CD4-positive, alpha-beta T cell (primary cell): ENCODE results near the gene LEKR1. TPM values are rescaled to one million over a fixed set of nuclear protein-coding genes. Genes with fewer than 3 reads are reported as not detected.

Experiments
- ATAC-seq: fragments of 200-7000 bp; cut with Tn5 transposase; one replicate; pipeline ENCODE4 v1.10.0; 2022; ENCODE audit warnings: mild to moderate bottlenecking; ENCODE audit not compliant: poor library complexity
- CTCF ChIA-PET: fragments of 350-600 bp; sonication (Branson Sonifier 250); formaldehyde crosslinking; loops from one replicate; lab custom pipeline; 2021; ENCODE audit warnings: antibody characterized with exemption, inconsistent platforms; lab: Charles Lee
- POLR2A ChIA-PET: fragments of 350-600 bp; sonication (Branson Sonifier 250); formaldehyde crosslinking; loops from one replicate; lab custom pipeline; 2021; ENCODE audit warnings: antibody characterized with exemption, inconsistent platforms; lab: Charles Lee
- DNase-seq, 14 experiments: peaks; one replicate each; pipeline ENCODE4 v3.0.0-alpha.2; 2013 to 2020; ENCODE audit warnings: mixed read lengths in 2 of 14
- H3K27ac ChIP-seq, 2 donors: one replicate each; pipeline versions ENCODE4 v1.5.1 to v1.7.0; 2013; ENCODE audit warnings: low read length in 2 of 2, low read depth in 1 of 2, mild to moderate bottlenecking in 1 of 2
- H3K27me3 ChIP-seq, 2 experiments: 1 replicate in 1 of 2; 2 replicates in 1 of 2; pipeline versions ENCODE4 v1.6.1 to v1.7.0; 2013; ENCODE audit warnings: low read length in 2 of 2, control low read depth in 1 of 2, mild to moderate bottlenecking in 1 of 2, moderate library complexity in 1 of 2; ENCODE audit not compliant: insufficient read depth in 2 of 2, control insufficient read depth in 1 of 2
- H3K36me3 ChIP-seq: one replicate; pipeline ENCODE4 v1.6.1; 2013; ENCODE audit warnings: low read length, control low read depth; ENCODE audit not compliant: insufficient read depth
- H3K4me1 ChIP-seq: one replicate; pipeline ENCODE4 v1.6.1; 2013; ENCODE audit warnings: low read length, control low read depth; ENCODE audit not compliant: insufficient read depth
- H3K4me3 ChIP-seq: one replicate; pipeline ENCODE4 v1.5.1; 2013; ENCODE audit warnings: mild to moderate bottlenecking, low read length, moderate library complexity
- H3K9me3 ChIP-seq, 2 experiments: 1 replicate in 1 of 2; 2 replicates in 1 of 2; pipeline versions ENCODE4 v1.6.1 to v1.7.0; 2013; ENCODE audit warnings: low read length in 2 of 2, mild to moderate bottlenecking in 2 of 2, control low read depth in 1 of 2, moderate library complexity in 1 of 2; ENCODE audit not compliant: control insufficient read depth in 1 of 2, insufficient read depth in 1 of 2
- H3K27ac Mint-ChIP-seq: one replicate; pipeline ENCODE4 v1.8.0; 2020; ENCODE audit warnings: mixed read lengths
- H3K27me3 Mint-ChIP-seq: one replicate; pipeline ENCODE4 v1.8.0; 2021; ENCODE audit warnings: mixed read lengths
- H3K36me3 Mint-ChIP-seq: one replicate; pipeline ENCODE4 v1.8.0; 2021; ENCODE audit warnings: low read depth, mixed read lengths
- H3K4me1 Mint-ChIP-seq: one replicate; pipeline ENCODE4 v1.8.0; 2021; ENCODE audit warnings: low read depth, mixed read lengths
- H3K4me3 Mint-ChIP-seq: one replicate; pipeline ENCODE4 v1.8.0; 2020; ENCODE audit warnings: mild to moderate bottlenecking, mixed read lengths
- H3K9me3 Mint-ChIP-seq: one replicate; pipeline ENCODE4 v1.8.0; 2020; ENCODE audit warnings: mixed read lengths
- CTCF ChIP-seq: fragments of 200-600 bp; IDR thresholded peaks from one replicate; pipeline ENCODE4 v1.8.0; 2022; ENCODE audit warnings: antibody characterized with exemption, mild to moderate bottlenecking
- intact Hi-C, 2 experiments: fragments of 100-400 bp; cut with DNase I in 1 of 2; cut with micrococcal nuclease in 1 of 2; formaldehyde crosslinking; loops; one replicate each; pipeline versions ENCODE4 v1.15.1 to v1.9.0; 2023 to 2025; cut with DNase I, micrococcal nuclease
- total RNA-seq, 174 experiments: library from RNA in 2 of 174; stranded (reverse) in 2 of 174; gene quantifications; one replicate each; pipeline ENCODE4 v1.2.3 and lab custom pipeline; 2021 to 2026

Gene LEKR1
- total RNA-seq, 2 experiments from 2014 or later: 0.77 to 1.0 TPM

- Mint-ChIP-seq H3K27ac (no peak overlapping the region), H3K36me3 (peaks cover 18% of the 10 kb centered on the region), H3K27me3 (no peaks in the 10 kb centered on the region), H3K9me3 (no peaks in the 10 kb centered on the region), H3K4me3 (peak overlapping the region; percentile 45), H3K4me1 (peaks cover 38% of the 10 kb centered on the region)
- no peak overlapping the region for H3K4me3 ChIP-seq
- peaks cover 4 to 9% of the 10 kb centered on the region in 2 experiments for H3K9me3 ChIP-seq
- no peak overlapping the region for H3K27ac ChIP-seq
- ChIA-PET CTCF (interaction anchor here (0.6 kb wide), 1 partner anchor 1830 kb away, joined by 3 read pairs; the partner anchor contains the start of gene GFM1), POLR2A (no interaction called here)
- no peaks in the 10 kb centered on the region for H3K27me3 ChIP-seq
- DNase-seq (peak in 1 of 14 experiments; percentile 28), ATAC-seq (no peak)
- H3K4me1 ChIP-seq: peaks cover 24% of the 10 kb centered on the region
- intact Hi-C loops: loop anchor here (5.0 to 10.0 kb wide), 3 partner anchors 259 to 939 kb away; partner anchors contain the start of genes GMPS (in 1 of the 2) and SSR3 (in 1 of the 2)
- no peak for TF ChIP-seq CTCF
- no peaks in the 10 kb centered on the region for H3K36me3 ChIP-seq
Measured at GRCh38 chr3:156814295-156814694, 11.9 kb upstream of the LEKR1 start.

- H3K4me3 Mint-ChIP-seq: peak overlapping the region; percentile 93
- TF ChIP-seq CTCF: no peak
- CTCF ChIA-PET: interaction anchor here (0.9 to 1.1 kb wide), 2 partner anchors 273 to 314 kb away, joined by 3 read pairs; no protein-coding TSS in a partner anchor
Measured at GRCh38 chr3:156816091-156816793, 9.9 kb upstream of the LEKR1 start.

GRCh38 chr3:156816794-156817645, 9.1 kb upstream of the LEKR1 start:
- POLR2A ChIA-PET: interaction anchor here (0.6 to 4.5 kb wide), 16 partner anchors 10 to 358 kb away, joined by 3 to 26 read pairs (median 4); partner anchors contain the start of genes CCNL1, LEKR1, SSR3 and TIPARP
- no peaks in the 10 kb centered on the region for H3K27me3 ChIP-seq
- no peaks in the 10 kb centered on the region for H3K36me3 ChIP-seq
- no peak for TF ChIP-seq CTCF
- H3K27ac Mint-ChIP-seq: peak overlapping the region; percentile 89
- intact Hi-C loops: loop anchor here (2.0 to 10.0 kb wide), 6 partner anchors 140 to 942 kb away; partner anchors contain the start of genes GMPS (in 1 of the 2), SSR3 (in 1 of the 2) and TIPARP (in 1 of the 2)
- peak overlapping the region; percentile 74 for H3K4me3 ChIP-seq
- H3K27me3 Mint-ChIP-seq: no peaks in the 10 kb centered on the region
- peaks cover 38% of the 10 kb centered on the region for H3K4me1 Mint-ChIP-seq
- H3K4me3 Mint-ChIP-seq: peak overlapping the region; percentile 93
- peaks cover 4 to 5% of the 10 kb centered on the region in 2 experiments for H3K9me3 ChIP-seq
- peaks cover 24% of the 10 kb centered on the region for H3K4me1 ChIP-seq
- ATAC-seq: peak; percentile 81
- peak overlapping the region; percentile 65 to 74 for H3K27ac ChIP-seq
- CTCF ChIA-PET: interaction anchor here (0.8 to 1.5 kb wide), 4 partner anchors 13 to 314 kb away, joined by 3 read pairs; no protein-coding TSS in a partner anchor
- H3K36me3 Mint-ChIP-seq: no peaks in the 10 kb centered on the region
- peak; percentile 66 to 97 (median 84) for DNase-seq
- no peaks in the 10 kb centered on the region for H3K9me3 Mint-ChIP-seq

More at GRCh38 chr3:156816091-156816793, 9.9 kb upstream of the LEKR1 start:
- Histone ChIP-seq H3K27ac (peak overlapping the region; percentile 61 to 66), H3K4me3 (peak overlapping the region; percentile 74), H3K27me3 (no peaks in the 10 kb centered on the region), H3K9me3 (peaks cover 4 to 5% of the 10 kb centered on the region in 2 experiments), H3K36me3 (no peaks in the 10 kb centered on the region), H3K4me1 (peaks cover 24% of the 10 kb centered on the region)
- POLR2A ChIA-PET: interaction anchor here (1.3 to 4.5 kb wide), 5 partner anchors 138 to 344 kb away, joined by 4 to 26 read pairs (median 8); partner anchors contain the start of genes CCNL1, SSR3 and TIPARP
- ATAC-seq (peak; percentile 27), DNase-seq (peak in 12 of 14 experiments; percentile 2 to 84 (median 28))
- H3K27ac Mint-ChIP-seq: peak overlapping the region; percentile 89
- H3K36me3 Mint-ChIP-seq: peaks cover 4% of the 10 kb centered on the region
- H3K27me3 Mint-ChIP-seq: no peaks in the 10 kb centered on the region
- peaks cover 38% of the 10 kb centered on the region for H3K4me1 Mint-ChIP-seq
- H3K9me3 Mint-ChIP-seq: no peaks in the 10 kb centered on the region
- intact Hi-C loops: loop anchor here (2.0 to 10.0 kb wide), 6 partner anchors 139 to 941 kb away; partner anchors contain the start of genes GMPS (in 1 of the 2), SSR3 (in 1 of the 2) and TIPARP (in 1 of the 2)
